Measurements from ENCODE around the gene OR2A14.

- TF ChIP-seq CTCF (IDR thresholded peaks at IDR 0.05 in 4 of 5, conservative IDR thresholded peaks at IDR 0.05 in 1 of 5), result no peak
- TF ChIP-seq POLR2A (IDR thresholded peaks at IDR 0.05), result no peak
These were observed 48.6 kb upstream of the OR2A14 start for GRCh38 chr7:144074374-144074773.
